ENCODE measurements around the gene GALNTL6. TPM values are rescaled to one million over a fixed set of nuclear protein-coding genes. Genes with fewer than 3 reads are reported as not detected.

The GALNTL6 gene
- total and polyA plus RNA-seq, 2 donors (not counting 1 experiment from before 2014, with no cell fraction given), result 0.99 to 1.1 TPM

DNA sequence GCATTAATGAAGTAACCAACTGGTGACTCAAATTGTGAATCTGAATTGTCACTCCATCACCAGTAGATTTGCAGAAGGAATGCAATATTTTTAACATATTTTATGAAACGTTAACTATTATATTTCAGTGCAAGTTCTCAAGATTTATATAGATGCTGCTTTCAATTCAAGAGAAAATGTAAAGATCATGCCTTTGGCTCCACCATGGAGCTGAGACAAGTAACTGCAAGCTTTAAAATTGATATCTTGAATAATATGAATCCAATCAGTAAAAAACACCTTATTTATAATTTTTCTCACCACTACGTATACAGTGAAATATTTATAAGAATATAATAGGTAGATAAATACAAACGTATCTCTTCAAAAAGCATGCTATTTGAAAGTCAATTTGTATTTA is 27.8 kb upstream of the GALNTL6 start:
- no peak overlapping the region for H3K27ac Mint-ChIP-seq
- CTCF ChIA-PET, result no interaction called here

DNA sequence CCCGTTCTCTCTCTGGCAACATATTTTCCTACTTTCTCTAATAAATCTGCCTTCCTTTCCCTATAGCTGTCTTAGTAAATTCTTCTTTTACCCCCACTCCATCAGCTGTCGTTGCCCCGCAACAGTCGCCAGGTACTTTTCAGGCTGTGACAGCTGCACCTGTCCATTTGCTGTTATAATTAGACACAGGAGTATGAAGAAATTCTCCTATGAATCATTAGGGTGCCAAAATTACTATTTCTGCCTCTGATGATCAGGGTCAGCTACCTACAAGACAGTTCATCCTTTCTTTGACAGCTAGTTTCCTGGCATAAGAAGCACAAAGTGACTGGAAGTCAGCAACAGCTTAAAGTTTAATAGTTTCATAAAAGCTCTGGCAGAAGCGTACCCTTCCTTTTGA is 19.5 kb upstream of the GALNTL6 start:
- WGBS (ENCODE audit: insufficient coverage), result 82% methylated on average over 2 of the region's 5 CpGs

More for the DNA sequence above, 27.8 kb upstream of the GALNTL6 start:
- POLR2A ChIA-PET, result no interaction called here
- Histone ChIP-seq H3K27me3 (replicated peaks in 1 of 4; ENCODE audit: control extremely low read depth in 1 of 4, control insufficient read depth in 3 of 4, insufficient read depth in 4 of 4, low read length in 3 of 4) (no peaks in the 10 kb centered on the region), H3K4me2 (replicated peaks; ENCODE audit: low read depth, low read length, poor library complexity, severe bottlenecking) (no peak overlapping the region), H3K79me2 (ENCODE audit: control insufficient read depth, insufficient read depth, low read length) (no peaks in the 10 kb centered on the region), H3K9me3 (ENCODE audit: control extremely low read depth in 1 of 3, control insufficient read depth in 2 of 3, insufficient read depth in 1 of 3, low read length in 2 of 3) (peaks cover 0 to 8% (median 8%) of the 10 kb centered on the region in 3 donors), H4K20me1 (ENCODE audit: control insufficient read depth, insufficient read depth, low read length, poor library complexity, severe bottlenecking) (no peaks in the 10 kb centered on the region), H2AFZ (ENCODE audit: insufficient read depth, low read depth, low read length, poor library complexity, severe bottlenecking) (no peak overlapping the region), H3K4me1 (ENCODE audit: control insufficient read depth in 2 of 2, insufficient read depth in 2 of 2, low read length in 2 of 2) (no peaks in the 10 kb centered on the region), H3K36me3 (replicated peaks in 1 of 2; ENCODE audit: control extremely low read depth in 1 of 2, control insufficient read depth in 1 of 2, extremely low read depth in 1 of 2, insufficient read depth in 2 of 2, low read length in 1 of 2) (no peaks in the 10 kb centered on the region), H3K27ac (ENCODE audit: low read length in 2 of 2) (no peak overlapping the region), H3K4me3 (ENCODE audit: control extremely low read depth in 1 of 5, extremely low read depth in 1 of 5, insufficient read depth in 1 of 5, low read depth in 2 of 5, low read length in 4 of 5) (no peak overlapping the region), H3K9ac (ENCODE audit: low read length) (no peak overlapping the region)
- Mint-ChIP-seq H3K4me1 (peaks cover 3% of the 10 kb centered on the region), H3K9me3 (ENCODE audit: insufficient read depth) (peaks cover 13% of the 10 kb centered on the region), H3K27me3 (no peaks in the 10 kb centered on the region), H3K4me3 (no peak overlapping the region)
- no peak for DNase-seq
- intact Hi-C loops (cut with micrococcal nuclease), result no loop called here
- TF ChIP-seq EZH2 (IDR thresholded peaks at IDR 0.05; ENCODE audit: borderline replicate concordance, insufficient read depth, low read depth, low read length, poor library complexity, severe bottlenecking), result no peak
- TF ChIP-seq, protein P1, sequence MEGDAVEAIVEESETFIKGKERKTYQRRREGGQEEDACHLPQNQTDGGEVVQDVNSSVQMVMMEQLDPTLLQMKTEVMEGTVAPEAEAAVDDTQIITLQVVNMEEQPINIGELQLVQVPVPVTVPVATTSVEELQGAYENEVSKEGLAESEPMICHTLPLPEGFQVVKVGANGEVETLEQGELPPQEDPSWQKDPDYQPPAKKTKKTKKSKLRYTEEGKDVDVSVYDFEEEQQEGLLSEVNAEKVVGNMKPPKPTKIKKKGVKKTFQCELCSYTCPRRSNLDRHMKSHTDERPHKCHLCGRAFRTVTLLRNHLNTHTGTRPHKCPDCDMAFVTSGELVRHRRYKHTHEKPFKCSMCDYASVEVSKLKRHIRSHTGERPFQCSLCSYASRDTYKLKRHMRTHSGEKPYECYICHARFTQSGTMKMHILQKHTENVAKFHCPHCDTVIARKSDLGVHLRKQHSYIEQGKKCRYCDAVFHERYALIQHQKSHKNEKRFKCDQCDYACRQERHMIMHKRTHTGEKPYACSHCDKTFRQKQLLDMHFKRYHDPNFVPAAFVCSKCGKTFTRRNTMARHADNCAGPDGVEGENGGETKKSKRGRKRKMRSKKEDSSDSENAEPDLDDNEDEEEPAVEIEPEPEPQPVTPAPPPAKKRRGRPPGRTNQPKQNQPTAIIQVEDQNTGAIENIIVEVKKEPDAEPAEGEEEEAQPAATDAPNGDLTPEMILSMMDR (IDR thresholded peaks at IDR 0.05), result peak; percentile 14
- no peak for ATAC-seq (ENCODE audit: low read depth)
- no CpG with 5 or more reads among the region's 3 CpGs for WGBS (ENCODE audit: insufficient coverage)

More for the DNA sequence above, 19.5 kb upstream of the GALNTL6 start:
- Histone ChIP-seq H3K36me3 (replicated peaks in 1 of 2; ENCODE audit: control extremely low read depth in 1 of 2, control insufficient read depth in 1 of 2, extremely low read depth in 1 of 2, insufficient read depth in 2 of 2, low read length in 1 of 2) (no peaks in the 10 kb centered on the region), H3K4me3 (ENCODE audit: control extremely low read depth in 1 of 5, extremely low read depth in 1 of 5, insufficient read depth in 1 of 5, low read depth in 2 of 5, low read length in 4 of 5) (no peak overlapping the region), H3K79me2 (ENCODE audit: control insufficient read depth, insufficient read depth, low read length) (no peaks in the 10 kb centered on the region), H3K4me2 (replicated peaks; ENCODE audit: low read depth, low read length, poor library complexity, severe bottlenecking) (no peak overlapping the region), H3K4me1 (ENCODE audit: control insufficient read depth in 2 of 2, insufficient read depth in 2 of 2, low read length in 2 of 2) (no peaks in the 10 kb centered on the region), H2AFZ (ENCODE audit: insufficient read depth, low read depth, low read length, poor library complexity, severe bottlenecking) (no peak overlapping the region), H3K27me3 (replicated peaks in 1 of 4; ENCODE audit: control extremely low read depth in 1 of 4, control insufficient read depth in 3 of 4, insufficient read depth in 4 of 4, low read length in 3 of 4) (no peaks in the 10 kb centered on the region), H3K9me3 (ENCODE audit: control extremely low read depth in 1 of 3, control insufficient read depth in 2 of 3, insufficient read depth in 1 of 3, low read length in 2 of 3) (no peaks in the 10 kb centered on the region), H4K20me1 (ENCODE audit: control insufficient read depth, insufficient read depth, low read length, poor library complexity, severe bottlenecking) (no peaks in the 10 kb centered on the region), H3K27ac (ENCODE audit: low read length in 2 of 2) (no peak overlapping the region), H3K9ac (ENCODE audit: low read length) (no peak overlapping the region)
- DNase-seq (no peak), ATAC-seq (ENCODE audit: low read depth) (no peak)
- no peak for TF ChIP-seq EZH2 (IDR thresholded peaks at IDR 0.05; ENCODE audit: borderline replicate concordance, insufficient read depth, low read depth, low read length, poor library complexity, severe bottlenecking)
- TF ChIP-seq, protein P1 (IDR thresholded peaks at IDR 0.05), result no peak
- Mint-ChIP-seq H3K27ac (no peak overlapping the region), H3K4me3 (no peak overlapping the region), H3K4me1 (no peaks in the 10 kb centered on the region), H3K9me3 (ENCODE audit: insufficient read depth) (no peaks in the 10 kb centered on the region), H3K27me3 (no peaks in the 10 kb centered on the region)
- CTCF ChIA-PET, result interaction anchor here (0.6 kb wide), 1 partner anchor 18 kb away, joined by 4 read pairs; no protein-coding TSS in a partner anchor
- intact Hi-C loops (cut with micrococcal nuclease), result no loop called here
- POLR2A ChIA-PET, result no interaction called here
